Stimulated activated CD4-positive, alpha-beta T cell treated with anti-CD3 and anti-CD28 coated beads, Interleukin-1b, Interleukin-23, amount 100 ng/mL, for 1 hour (primary cell): ENCODE measurements around the gene ELP1.
"Not testable (repeated sequence)": the region's sequence is repeated elsewhere in the genome, so short reads cannot be mapped to it uniquely, and the experiment has no call there.

ENCODE experiments used
- DNase-seq, 2 donors: peaks; one replicate each; pipeline ENCODE4 v3.0.0-alpha.2; 2020; ENCODE audit warnings: low read depth in 2 of 2

Gene ELP1

DNA sequence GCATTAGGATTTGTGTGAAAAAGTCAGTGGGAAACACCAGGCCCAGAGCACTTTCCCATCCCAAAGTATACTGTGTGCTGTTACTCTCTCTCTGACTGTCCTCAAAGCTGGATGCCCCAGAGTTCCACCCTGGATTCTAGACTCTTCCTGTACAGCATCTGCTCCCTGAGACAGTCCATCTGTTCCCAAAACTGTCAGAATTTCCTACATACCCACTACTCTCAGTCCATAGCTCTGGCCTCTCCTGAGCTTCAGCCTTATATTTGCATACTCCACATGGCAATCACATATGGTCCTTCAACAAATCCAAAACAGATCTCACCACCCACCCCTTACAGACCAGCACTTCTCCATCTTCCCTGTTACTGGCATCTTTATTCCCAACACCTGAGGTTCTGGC, 9.5 kb downstream of the ELP1 start:
- no peak for DNase-seq

DNA sequence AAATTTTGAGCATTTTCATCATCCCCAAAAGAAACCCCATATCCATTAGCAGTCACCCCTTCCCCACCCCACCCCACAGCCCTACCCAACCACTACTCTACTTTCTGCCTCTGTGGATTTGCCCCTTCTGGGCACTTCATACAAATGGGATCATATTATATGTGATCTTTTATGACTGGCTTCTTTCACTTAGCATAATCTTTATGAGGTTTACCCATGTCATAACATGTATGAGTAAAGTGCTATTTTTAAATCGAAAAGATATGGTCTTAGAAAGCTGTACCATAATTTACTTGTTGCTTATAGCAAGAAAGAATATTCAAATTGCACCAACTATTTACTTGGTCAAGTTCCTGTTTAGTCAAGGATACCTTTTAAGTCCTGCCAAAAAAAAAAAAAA, 12.7 kb downstream of the ELP1 start:
- DNase-seq: no peak

DNA sequence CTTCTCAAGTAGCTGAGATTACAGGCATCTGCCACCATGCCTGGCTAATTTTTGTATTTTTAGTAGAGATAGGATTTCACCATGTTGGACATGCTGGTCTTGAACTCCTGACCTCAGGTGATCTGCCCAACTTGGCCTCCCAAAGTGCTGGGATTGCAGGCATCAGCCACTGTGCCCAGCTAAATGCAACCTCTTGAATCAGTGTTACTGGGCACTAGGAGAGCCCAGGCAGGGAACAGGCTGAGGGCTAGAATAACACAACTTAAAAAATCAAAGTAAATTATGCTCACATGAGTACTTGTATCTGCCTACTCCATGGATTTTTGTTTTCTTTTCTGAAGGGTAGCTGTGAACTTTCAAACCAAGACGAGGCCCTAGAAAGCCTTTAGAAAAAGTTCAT, 13.5 kb downstream of the ELP1 start:
- DNase-seq: not testable (repeated sequence)

DNA sequence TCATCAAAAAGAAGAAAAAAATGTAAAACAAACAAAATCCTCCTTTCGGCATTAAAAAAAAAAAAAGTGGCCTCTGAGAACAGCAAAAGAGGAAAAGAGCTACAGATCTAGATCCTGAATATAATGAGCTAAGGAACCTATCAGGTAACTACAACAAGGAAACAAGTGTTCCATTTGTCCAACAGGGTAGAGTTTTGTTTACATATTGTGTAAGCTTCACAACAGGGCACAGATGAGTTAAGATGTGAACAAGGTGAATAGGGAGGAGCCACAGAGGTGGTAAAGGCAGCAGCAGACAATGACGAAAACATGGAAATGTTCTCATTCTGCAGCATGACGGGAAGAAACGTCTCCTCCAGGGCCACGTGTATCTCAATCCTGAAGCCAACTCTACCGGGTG, 14.4 kb downstream of the ELP1 start:
- no peak for DNase-seq

DNA sequence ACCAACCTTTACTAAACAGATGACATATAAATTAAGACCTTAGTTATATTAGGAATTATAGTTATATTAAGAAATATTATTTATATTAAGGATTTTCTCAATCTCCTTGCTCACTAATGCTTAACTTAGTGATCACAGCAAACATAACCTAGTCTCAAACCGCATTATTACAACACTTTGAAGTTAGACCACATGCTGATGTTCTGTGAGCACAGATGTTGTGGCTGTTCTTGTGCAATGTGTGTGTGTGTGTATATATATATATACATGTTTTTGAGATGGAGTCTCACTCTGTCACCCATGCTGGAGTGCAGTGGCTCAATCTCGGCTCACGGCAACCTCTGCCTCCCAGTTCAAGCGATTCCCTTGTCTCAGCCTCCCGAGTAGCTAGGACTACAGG, 20.5 kb downstream of the ELP1 start:
- no peak for DNase-seq

DNA sequence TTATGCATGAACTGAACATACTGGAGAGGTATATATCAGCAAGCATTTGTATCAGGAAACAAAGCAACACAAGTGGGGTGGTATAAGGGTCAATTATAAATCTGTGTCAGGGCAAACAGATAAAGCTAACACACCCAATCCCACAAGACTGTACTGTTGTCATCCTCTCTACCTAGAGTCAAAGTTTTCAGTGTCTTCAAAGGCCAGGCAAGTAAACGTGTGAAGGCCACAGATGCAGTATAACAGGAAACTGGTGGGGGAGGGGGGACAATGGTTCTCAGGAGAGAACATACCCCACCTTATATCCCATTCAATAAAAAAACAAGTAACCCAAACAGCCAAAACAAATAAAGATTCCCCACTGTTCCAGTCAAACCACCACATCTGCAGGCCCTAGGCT, 22.1 kb downstream of the ELP1 start:
- DNase-seq: no peak

DNA sequence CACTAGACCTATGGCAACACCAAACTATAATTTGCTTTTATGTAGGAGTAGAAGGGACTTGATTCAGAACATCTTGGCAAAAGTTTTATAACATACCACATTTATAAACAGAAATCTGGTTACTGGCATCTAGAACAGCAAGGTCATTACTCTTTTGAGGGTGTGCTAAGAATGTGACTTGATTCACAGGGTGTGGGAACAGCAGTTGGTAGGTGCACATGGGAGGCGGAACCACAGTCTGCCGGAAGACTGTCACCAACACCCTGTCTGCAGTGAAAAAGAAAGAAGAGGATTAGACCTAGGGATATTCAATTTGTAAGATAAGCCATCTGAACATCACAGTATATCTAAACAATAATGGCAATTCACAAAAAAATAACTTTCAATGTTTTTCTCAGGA, 23.0 kb downstream of the ELP1 start:
- DNase-seq: no peak

DNA sequence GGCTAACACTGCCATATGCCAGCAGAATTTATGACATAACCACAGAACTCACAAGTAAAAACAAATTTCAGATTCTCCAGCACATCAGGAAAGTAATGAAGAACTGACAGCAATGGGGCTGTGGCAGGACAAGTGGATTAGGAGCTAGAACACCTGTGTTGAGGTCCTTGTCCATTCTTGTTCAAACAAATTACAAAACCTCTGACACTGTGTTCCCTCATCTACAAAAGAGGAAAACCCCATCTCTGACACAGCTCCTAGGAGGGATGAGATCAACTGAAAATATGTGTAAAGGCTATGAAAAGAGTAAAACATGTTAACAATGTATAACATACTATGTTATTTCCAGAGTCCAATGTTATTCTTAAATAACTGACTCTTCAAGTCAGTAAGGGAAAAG, 23.5 kb downstream of the ELP1 start:
- DNase-seq: no peak

DNA sequence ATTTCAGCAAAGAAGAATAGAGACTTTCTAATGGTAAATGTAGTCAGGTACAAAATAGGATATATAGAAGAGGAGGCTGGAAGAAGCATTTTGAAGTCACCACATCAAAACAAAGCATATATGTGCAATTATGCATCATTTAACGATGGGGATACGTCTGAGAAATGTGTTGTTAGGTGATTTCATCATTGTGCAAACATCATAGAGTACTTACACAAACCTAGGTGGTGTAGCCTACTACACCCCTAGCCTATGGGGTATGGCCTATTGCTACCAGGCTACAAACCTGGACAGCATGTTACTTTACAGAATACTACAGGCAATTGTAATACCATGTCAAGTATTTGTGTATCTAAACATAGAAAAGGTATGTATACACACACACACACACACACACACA, 28.4 kb downstream of the ELP1 start:
- no peak for DNase-seq

DNA sequence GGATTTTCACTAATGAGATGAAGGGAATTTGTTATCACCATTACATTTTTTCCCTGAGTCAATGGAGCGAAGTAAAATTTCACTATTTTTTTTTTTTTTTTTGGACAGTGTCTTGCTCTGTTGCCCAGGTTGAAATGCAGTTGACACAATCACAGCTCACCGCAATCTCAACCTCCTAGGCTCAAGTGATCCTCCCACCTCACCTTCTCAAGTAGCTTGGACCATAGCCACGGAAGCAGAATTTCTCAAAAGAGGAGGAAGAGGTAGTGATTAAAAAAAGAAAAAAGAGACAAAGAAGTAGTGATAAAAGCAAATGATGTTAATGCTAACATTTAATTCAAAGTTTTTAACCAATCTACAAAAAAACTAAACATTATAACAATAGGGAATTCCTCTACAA, 29.8 kb downstream of the ELP1 start:
- no peak for DNase-seq

DNA sequence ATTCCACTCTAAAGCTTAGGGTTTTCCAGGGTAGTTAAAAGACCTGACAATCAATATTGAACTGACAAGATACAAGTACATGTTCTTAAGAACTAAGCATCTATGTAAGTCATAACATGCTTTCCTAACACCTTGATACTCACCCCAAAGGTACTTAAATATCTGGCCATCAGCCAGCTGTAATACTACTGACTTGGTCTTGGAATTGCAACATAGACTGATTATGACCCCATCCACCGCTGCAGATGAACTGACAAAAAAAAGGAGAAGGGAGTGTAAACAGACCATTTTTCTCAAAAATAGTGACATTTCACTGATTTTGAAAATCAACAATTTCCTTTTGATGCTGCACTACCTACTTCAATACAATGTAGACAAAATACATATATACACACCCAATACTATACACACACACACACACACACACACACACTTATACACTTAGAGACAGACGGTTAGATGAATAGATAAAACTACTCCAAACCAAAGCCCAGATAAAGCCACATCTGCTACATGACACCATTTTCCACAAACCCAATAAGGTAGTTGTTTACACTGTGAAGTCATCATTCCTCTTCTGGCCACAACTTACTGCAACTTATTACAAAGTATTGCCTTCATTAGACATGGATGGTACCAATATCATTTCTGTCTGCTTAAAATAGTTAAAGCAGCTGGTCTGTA, 30.4 kb downstream of the ELP1 start:
- no peak for DNase-seq

DNA sequence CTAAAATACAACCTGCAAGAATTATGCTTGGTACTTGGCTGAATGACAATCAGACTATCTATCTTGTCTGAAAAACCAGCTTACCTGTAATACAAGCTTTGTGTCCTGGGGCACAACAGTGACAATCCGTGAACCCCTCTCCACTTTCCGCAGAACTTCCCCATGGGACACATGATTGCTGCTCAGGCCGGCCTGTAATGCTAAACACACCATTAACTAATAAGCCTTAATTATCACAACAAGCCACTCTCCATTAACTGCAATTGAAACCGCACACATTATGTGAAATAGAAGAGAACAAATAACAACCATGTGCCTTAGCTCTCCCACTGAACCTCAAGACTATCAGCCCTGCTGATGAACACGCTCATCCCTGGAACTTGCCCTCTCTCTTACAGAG, 33.7 kb downstream of the ELP1 start:
- no peak for DNase-seq

DNA sequence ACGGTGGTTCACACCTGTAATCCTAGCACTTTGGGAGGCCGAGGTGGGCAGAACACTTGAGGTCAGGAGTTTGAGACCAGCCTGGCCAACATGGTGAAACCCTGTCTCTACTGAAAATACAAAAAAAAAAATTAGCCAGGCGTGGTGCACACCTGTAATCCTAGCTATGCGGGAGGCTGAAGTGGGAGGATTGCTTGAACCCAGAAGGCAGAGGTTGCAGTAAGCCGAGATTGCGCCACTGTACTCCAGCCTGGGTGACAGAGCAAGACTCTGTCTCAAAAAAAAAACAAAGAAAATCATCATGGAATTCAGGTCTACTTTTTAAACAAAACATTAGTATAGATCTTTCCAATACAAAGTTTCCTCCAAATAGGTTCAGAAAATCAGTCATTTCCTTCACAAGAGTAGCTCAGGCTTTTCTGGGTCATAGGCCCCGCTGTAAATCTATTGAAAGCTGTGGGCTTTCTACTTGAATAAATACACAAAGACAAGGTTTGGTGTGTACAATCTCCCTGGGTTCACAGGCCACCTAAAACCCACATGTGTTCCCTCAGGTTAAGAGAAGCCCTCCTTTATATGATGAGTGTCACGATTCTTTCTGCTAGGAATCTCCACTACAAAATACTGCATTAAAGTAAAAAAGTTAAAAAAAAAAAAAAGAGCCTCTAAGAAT, 34.8 kb downstream of the ELP1 start:
- DNase-seq: not testable (repeated sequence)

DNA sequence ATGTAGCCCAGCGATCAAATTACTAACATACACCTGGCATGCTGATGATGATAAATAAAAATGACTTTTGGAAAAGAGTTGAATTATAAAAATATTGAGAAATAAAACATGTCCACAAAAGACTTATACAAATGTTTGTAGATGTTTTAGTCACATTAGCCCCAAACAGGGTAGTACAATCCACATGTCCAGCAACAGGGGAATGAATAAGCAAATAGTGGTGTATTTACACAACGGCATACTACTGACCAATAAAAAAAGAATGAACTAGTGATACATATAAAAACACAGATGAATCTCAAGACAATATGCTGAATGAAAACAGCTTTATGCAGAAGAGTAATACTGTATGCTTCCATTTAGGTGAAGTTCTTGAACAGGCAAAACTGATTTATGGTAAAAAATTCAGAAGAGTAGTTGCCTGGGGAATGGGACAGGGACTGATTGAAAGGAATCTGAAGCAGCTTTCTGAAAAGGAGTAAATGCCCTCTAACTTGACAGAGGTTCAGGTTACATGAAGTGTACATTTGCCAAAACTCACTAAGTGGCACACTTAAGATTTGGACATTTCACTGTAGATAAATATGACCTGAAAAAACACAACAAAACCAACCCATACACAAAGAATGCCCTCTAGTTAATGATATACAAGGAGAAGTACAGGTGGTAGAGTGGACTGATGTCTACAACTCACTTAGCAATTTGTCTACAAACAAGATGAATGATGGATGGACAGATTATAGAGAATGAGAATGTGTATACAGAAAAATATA, 36.4 kb downstream of the ELP1 start:
- DNase-seq: no peak

DNA sequence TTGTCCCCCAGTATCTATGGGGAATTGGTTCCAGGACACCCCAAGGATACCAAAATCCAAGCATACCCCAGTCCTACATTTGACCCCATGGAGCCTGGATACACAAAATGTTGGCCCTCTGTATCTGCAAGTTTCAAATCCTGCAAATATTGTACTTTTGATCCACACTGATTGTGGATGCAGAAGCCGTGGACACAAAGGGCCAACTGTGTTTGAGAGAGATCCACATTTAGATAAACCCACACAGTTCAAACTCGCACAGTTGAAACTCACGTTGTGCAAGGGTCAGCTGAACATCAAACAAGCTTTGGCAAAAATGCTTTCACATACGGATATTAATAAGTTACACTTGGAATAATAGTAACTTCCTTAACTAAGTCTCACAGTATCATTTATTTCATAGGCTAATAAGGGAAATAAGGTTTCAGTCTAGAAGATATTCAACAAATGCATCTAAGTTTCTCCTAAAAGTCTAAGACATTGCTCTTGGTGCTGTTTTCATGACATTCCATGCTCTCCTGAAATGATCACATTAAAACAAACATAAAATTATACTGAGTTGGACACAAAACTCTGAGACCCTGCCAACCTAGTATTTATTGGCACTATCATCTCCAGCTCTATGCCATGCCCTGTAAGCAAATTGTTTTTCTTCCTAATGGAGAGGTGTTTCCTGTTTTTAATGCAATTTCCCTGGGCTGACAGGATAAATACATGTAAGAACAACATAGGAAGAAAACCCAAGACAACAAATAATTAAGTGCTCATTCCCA, 39.5 kb downstream of the ELP1 start:
- DNase-seq: no peak

DNA sequence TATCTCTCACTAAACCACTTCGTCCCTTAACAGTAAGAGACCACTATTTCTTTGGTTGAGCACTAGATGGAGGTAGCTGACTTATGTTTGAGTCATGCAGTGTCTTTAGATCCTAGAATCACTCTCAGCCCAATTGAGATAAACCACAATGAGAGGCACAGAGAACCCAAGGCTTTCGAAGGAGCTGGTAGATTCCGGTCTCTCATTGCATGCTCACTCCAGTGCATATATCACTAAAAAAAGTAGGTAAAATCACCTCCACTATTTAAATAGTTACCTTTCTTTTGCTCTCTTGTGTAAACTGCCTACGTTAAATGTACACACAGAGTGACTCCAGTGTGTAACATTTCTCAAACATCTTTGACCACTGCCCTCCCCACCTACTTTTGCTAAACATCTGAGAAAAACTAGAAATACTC, 44.3 kb downstream of the ELP1 start:
- no peak for DNase-seq

DNA sequence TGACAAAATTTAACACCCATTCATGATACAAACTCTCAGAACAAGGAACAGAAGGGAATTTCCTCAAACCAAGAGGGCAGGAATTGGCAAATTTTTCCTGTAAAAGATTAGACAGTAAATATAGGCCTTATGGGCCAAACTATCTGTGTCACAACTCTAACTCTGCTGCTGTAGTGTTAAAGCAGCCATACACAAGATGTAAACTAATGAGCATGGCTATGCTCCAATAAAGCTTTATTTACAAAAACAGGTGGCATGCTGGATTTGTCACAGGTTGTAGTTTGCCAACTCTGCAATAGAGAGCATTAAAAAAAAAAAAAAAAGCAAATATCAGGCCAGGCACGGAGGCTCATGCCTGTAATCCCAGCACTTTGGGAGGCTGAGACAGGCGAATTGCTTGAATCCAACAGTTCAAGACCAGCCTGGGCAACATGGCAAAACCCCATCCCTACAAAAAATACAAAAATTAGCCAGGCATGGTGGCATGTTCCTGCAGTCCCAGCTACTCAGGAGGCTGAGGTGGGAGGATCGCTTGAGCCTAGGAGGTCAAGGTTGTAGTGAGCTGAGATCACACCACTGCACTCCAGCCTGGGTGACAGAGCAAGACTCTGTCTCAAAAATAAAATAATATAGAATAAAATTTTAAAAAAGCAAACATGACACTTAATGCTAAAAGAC, 47.2 kb downstream of the ELP1 start:
- not testable (repeated sequence) for DNase-seq

DNA sequence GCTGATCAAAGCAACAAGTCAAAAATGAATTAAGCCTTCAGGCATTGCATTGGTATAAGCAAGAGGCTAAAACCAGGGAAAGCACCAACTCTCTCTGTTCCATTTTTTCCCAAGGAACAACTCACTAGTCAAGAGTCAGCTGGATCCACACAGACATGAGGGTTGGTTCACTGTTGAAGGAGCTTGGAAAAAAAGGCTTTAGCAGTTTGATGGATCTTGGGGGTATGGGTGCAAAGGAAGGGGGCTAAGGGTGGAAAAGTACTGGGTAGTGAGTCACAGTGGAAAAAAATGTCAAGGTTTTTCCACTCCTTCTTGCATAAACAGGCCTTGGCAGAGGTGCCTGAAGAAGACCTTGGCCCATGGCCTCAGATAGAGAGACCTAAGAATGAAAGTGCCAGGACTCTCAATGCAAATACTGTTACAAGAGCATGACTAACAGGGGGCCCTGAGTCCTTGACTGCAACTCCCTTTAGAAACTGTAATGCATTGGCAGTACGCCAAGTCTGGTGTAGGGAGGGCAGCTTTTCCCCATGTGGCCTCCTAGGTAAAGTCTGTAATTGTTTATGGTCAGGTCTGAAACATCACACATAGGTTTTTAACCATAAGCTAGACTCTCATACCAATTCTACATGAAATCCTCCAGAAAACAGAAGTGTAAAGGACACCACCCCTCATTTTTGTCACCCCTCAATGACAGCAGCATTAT, 48.1 kb downstream of the ELP1 start:
- no peak for DNase-seq

DNA sequence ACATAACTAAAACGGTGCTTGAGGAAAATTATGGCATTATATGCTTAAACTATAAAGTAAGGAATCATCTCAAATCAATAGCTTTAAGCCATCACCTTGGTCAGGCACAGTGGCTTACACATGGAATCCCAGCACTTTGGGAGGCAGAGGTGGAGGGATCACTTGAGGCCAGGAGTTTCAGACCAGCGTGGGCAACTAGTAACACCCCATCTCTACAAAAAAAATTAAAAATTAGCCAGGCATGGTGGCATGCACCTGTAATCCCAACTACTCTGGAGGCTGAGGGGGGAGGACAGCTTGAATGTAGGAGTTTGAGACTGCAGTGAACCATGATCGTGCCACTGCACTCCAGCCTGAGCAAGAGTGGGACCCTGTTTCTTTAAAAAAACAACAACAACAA, 49.2 kb downstream of the ELP1 start:
- DNase-seq: no peak

DNA sequence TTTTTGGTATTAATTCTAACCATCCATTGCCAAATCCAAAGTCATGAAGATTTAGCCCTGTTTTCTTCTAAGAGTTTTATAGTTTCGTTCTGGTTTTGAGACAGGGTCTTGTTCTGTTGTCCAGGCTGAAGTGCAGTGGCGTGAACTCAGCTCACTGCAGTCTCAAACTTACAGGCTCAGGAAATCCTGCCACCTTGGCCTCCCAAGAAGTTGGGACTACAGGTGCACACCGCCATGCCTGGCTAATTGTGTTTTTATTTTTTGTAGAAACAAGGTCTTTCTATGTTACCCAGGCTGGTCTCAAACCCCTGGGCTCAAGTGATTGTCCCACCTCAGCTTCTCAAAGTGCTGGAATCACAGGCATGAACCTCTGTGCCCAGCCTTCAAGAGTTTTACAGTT, 50.8 kb downstream of the ELP1 start:
- no peak for DNase-seq
